ENCODE results near the gene HLA-DPB1.

Gene HLA-DPB1

DNA sequence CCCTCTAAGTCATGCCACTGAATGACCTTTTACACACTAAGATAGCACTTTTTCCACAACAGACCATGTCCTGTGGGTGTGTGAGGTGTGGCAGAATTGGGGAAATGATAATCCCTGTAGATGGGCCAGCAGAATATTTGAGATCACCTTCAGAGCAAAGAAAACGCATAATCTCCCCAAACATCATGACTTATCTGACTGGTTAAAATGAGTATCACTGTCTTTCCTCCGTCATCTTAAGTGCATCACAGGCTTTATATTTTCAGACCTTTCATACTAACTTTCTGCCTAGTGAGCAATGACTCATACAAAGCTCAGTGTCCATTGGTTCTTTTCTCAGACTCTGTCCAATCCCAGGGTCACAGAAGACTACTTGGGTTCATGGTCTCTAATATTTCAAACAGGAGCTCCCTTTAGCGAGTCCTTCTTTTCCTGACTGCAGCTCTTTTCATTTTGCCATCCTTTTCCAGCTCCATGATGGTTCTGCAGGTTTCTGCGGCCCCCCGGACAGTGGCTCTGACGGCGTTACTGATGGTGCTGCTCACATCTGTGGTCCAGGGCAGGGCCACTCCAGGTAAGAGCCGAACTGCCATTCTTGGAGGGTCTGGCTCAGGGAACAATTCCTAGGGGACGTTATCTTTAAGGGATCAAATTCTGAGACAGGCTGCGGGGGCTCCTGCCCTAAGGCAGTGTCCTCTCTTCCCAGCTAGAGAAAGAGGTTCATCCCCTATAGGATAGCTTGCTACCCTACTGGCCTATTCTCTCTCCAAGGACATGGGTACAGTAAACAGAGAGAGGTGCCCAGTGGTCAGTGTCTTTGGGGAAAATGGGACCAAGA is at the start of gene HLA-DPB1:
Gene HLA-DPB1, plus strand, starts transcription at position 423 of the 838 bp plus-strand sequence. Its CDS starts 52 bp downstream, at position 475.
- Histone ChIP-seq H3K9me3 (ENCODE audit: low read depth, low read length) (no peaks in the 10 kb centered on the region), H3K27ac (no peak within 1 kb of the TSS), H3K4me3 (no peak within 1 kb of the TSS), H3K36me3 (ENCODE audit: insufficient read depth, low read length) (no peaks in the 10 kb centered on the region), H3K9ac (ENCODE audit: insufficient read length) (no peak within 1 kb of the TSS)
- TF ChIP-seq POLR2AphosphoS5 (IDR thresholded peaks at IDR 0.05; ENCODE audit: borderline replicate concordance, low read depth, low read length) (no peak), EZH2 (IDR thresholded peaks at IDR 0.05) (no peak), FOXP2 (optimal IDR thresholded peaks at IDR 0.05; ENCODE audit: control extremely low read depth, extremely low read length, insufficient read depth) (no peak)
- DNase-seq (ENCODE audit: low read depth, low spot score): no peak

DNA sequence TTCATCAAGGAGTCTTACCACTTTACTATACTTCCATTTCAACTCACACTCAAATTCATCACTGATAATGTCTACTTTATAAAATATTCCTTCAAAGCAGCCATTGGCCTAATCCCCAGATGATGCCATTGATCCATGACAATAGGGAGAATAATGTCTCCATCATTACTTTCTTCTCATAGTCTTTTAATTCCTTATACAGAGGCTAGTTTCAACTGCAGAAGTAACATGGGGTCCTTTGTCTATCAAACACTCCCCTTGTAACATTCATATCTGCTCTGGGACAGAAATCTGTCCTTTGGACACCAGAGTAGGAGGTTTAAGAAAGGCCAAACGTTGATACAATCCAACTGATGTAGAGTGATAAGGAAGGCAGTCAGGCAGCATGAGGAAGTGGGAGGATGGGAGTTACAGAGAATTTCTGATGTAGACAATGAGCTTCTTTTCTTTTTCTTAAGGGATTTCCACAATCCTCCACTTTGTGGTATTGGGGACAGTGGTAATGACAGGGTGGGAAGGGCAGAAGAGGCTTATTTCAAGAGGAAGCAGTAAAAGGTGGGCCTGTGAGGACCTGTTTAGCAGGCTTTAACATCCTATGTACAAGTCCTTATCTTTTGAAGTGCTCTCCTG is 47.5 kb upstream of the HLA-DPB1 start:
- no peak overlapping the region for H3K27ac ChIP-seq
- TF ChIP-seq FOXP2 (optimal IDR thresholded peaks at IDR 0.05; ENCODE audit: control extremely low read depth, extremely low read length, insufficient read depth) (no peak), POLR2AphosphoS5 (IDR thresholded peaks at IDR 0.05; ENCODE audit: borderline replicate concordance, low read depth, low read length) (no peak)
- H3K4me3 ChIP-seq: no peak overlapping the region
- no peak for DNase-seq (ENCODE audit: low read depth, low spot score)
- 0 out of 2 replicates have a peak, but pooled peaks cover 3% of the 10 kb centered on the region for H3K9me3 ChIP-seq (ENCODE audit: low read depth, low read length)
- no peaks in the 10 kb centered on the region for H3K36me3 ChIP-seq (ENCODE audit: insufficient read depth, low read length)
- H3K9ac ChIP-seq (ENCODE audit: insufficient read length): no peak overlapping the region

DNA sequence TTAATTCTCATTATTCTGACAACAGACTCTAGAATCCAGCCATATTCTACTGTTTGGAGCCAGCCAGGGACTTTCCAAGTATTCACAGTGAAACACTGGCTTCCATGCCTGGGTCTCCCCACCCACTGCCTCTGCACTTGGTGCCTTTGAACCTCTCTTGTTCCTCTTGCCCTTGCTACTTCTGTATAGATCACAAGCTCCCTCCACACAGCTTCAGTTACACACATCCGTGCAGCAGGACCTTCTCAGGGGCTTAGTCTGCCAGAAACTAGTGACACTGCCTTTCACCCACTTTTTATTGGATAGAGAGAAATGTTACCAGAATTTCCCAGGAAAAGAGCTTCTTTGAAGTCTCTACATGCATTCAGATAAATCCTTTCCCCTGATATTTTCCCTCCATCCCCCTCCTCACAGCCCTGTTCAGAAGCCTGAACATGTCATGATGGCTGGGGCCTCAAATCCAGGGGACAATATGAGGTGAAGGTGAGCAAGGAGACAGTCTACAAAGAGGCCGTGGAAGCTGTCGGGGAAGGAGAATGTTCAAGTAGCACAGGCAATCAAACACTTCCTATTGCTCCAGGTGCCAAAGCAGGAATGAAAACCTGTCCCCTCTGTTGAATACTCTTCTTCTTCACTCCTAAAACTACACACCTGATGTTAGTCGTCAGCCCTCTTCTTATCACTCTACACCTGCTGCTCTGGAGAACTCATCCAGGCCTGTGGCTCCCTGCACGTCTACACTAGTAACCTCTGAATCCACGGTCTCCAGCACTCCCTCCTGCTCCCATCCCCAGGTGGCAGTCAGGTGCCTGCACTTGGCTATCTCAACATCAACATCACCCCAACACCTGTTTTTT is 46.2 kb upstream of the HLA-DPB1 start:
- H3K9ac ChIP-seq (ENCODE audit: insufficient read length): no peak overlapping the region
- no peaks in the 10 kb centered on the region for H3K36me3 ChIP-seq (ENCODE audit: insufficient read depth, low read length)
- H3K4me3 ChIP-seq: no peak overlapping the region
- H3K9me3 ChIP-seq (ENCODE audit: low read depth, low read length): 0 out of 2 replicates have a peak, but pooled peaks cover 3% of the 10 kb centered on the region
- no peak overlapping the region for H3K27ac ChIP-seq
- TF ChIP-seq POLR2AphosphoS5 (IDR thresholded peaks at IDR 0.05; ENCODE audit: borderline replicate concordance, low read depth, low read length): no peak
- no peak for TF ChIP-seq FOXP2 (optimal IDR thresholded peaks at IDR 0.05; ENCODE audit: control extremely low read depth, extremely low read length, insufficient read depth)
- no peak for DNase-seq (ENCODE audit: low read depth, low spot score)

DNA sequence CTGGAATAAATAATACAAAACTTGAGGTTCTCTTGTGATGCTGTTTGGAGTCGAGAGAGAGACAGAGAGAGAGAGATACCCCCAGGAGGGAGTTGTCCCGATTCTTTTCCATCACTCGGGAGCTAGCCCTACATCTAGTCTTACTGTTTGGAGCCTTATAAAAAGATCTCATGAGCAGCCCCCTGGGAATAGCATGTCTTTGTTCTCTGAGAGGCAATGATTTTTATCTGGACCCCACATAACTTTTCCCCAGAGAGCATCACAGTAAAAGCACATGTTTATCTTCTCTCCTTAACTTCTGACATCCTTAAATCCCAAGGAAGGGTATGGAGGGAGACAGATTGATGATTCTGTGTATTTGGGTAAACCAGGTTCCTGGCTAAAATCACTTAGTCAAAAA is 45.5 kb upstream of the HLA-DPB1 start:
- Histone ChIP-seq H3K27ac (no peak overlapping the region), H3K9me3 (ENCODE audit: low read depth, low read length) (0 out of 2 replicates have a peak, but pooled peaks cover 3% of the 10 kb centered on the region), H3K36me3 (ENCODE audit: insufficient read depth, low read length) (no peaks in the 10 kb centered on the region), H3K9ac (ENCODE audit: insufficient read length) (no peak overlapping the region), H3K4me3 (no peak overlapping the region)
- no peak for DNase-seq (ENCODE audit: low read depth, low spot score)
- no peak for TF ChIP-seq EZH2 (IDR thresholded peaks at IDR 0.05)

DNA sequence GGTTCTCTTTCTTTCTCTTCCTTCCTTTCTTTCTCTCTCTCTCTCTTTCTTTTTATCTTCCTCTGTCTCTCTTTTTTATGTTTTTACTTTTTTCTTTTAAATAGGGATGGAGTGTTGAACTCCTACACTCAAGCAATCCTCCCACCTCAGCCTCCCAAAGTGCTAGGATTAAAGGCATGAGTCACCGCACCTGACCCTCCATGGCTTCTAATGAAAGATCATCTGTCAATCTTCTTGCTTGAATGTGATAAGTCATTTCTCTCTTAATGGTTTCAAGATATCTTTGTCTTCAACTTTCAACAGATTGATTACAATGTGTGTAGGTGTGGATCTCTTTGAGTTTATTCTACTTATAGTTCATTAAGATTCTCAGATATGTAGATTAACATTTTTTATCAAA is 41.2 kb upstream of the HLA-DPB1 start:
- Histone ChIP-seq H3K27ac (no peak overlapping the region), H3K36me3 (ENCODE audit: insufficient read depth, low read length) (no peaks in the 10 kb centered on the region), H3K9me3 (ENCODE audit: low read depth, low read length) (no peaks in the 10 kb centered on the region), H3K9ac (ENCODE audit: insufficient read length) (no peak overlapping the region), H3K4me3 (no peak overlapping the region)
- DNase-seq (ENCODE audit: low read depth, low spot score): no peak
- TF ChIP-seq FOXP2 (optimal IDR thresholded peaks at IDR 0.05; ENCODE audit: control extremely low read depth, extremely low read length, insufficient read depth) (no peak), POLR2AphosphoS5 (IDR thresholded peaks at IDR 0.05; ENCODE audit: borderline replicate concordance, low read depth, low read length) (no peak), EZH2 (IDR thresholded peaks at IDR 0.05) (no peak)

DNA sequence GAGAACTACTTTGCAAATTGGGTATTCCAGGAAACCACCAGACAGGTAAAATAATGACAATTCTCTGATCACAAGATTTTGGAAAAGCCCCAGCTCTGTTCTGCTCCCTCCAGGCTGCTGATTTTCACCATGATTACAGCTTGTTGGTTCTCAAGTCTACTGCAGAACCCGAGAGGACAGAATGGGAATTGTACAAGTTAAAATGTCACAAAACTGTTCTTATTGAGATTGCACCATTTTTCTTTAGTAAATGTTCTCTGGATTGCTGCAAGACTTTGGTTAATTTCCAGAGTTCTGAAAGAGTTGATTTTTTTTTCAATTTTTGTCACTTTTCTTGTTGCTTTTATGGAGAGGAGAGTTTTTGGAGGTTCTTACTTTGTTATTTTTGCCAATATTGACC is 39.3 kb upstream of the HLA-DPB1 start:
- Histone ChIP-seq H3K4me3 (no peak overlapping the region), H3K36me3 (ENCODE audit: insufficient read depth, low read length) (no peaks in the 10 kb centered on the region), H3K9ac (ENCODE audit: insufficient read length) (no peak overlapping the region), H3K27ac (no peak overlapping the region), H3K9me3 (ENCODE audit: low read depth, low read length) (no peaks in the 10 kb centered on the region)
- DNase-seq (ENCODE audit: low read depth, low spot score): no peak
- TF ChIP-seq EZH2 (IDR thresholded peaks at IDR 0.05): no peak

DNA sequence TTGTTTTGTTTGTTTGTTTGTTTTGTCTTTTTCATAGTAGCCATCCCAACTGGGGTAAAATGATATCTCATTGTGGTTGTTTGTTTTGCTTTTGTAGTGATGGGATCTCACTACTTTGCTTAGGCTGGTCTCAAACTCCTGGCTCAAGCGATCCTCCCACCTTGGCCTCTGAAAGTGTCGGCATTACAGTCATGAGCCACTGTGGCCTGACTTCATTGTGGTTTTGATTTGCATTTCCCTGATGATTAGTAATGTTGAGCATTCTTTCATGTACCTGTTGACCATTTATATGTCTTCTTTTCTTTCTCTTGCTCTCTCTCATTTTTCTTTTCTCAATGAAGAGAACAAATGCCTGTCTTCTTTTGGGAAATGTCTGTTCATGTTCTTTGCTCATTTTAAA is 35.6 kb upstream of the HLA-DPB1 start:
- TF ChIP-seq POLR2AphosphoS5 (IDR thresholded peaks at IDR 0.05; ENCODE audit: borderline replicate concordance, low read depth, low read length): no peak
- TF ChIP-seq EZH2 (IDR thresholded peaks at IDR 0.05): no peak
- no peak for TF ChIP-seq FOXP2 (optimal IDR thresholded peaks at IDR 0.05; ENCODE audit: control extremely low read depth, extremely low read length, insufficient read depth)
- Histone ChIP-seq H3K9ac (ENCODE audit: insufficient read length) (no peak overlapping the region), H3K4me3 (no peak overlapping the region), H3K27ac (no peak overlapping the region), H3K36me3 (ENCODE audit: insufficient read depth, low read length) (no peaks in the 10 kb centered on the region), H3K9me3 (ENCODE audit: low read depth, low read length) (no peaks in the 10 kb centered on the region)
- DNase-seq (ENCODE audit: low read depth, low spot score): no peak

DNA sequence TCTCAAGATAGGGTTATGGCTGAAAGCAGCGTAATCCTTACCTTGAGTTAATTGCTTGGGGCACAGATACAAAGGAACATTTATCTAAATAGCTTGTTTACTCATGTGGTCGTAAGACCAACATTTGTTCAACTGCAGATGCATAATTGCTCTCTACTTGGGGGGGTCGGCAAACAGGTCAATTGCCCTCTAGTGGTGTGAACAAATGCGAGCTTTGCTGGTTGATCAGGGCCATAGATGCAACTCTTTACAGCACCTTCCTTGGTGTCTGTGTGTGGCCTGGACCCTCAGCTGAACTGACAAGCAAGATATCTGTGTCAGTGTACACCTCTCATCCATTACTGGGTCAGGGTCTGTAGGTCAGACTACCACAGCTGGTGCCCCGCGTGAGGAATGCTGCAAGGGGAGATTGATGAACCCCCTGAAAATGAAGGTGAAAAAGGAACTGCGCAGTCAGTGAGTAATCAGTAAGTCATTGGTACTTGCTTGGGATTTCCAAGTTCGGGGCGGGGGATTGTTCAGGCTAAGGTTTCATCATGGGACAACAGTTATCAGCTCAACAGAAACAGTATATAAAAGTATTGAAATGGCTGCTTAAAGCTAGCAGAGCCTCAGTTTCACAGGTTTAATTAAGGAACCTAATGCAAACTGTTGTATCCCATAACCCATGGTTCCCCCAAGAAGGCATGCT is 26.3 kb upstream of the HLA-DPB1 start:
- Histone ChIP-seq H3K36me3 (ENCODE audit: insufficient read depth, low read length) (no peaks in the 10 kb centered on the region), H3K9ac (ENCODE audit: insufficient read length) (no peak overlapping the region), H3K9me3 (ENCODE audit: low read depth, low read length) (no peaks in the 10 kb centered on the region), H3K27ac (no peak overlapping the region), H3K4me3 (no peak overlapping the region)
- DNase-seq (ENCODE audit: low read depth, low spot score): no peak
- TF ChIP-seq POLR2AphosphoS5 (IDR thresholded peaks at IDR 0.05; ENCODE audit: borderline replicate concordance, low read depth, low read length): no peak
- no peak for TF ChIP-seq FOXP2 (optimal IDR thresholded peaks at IDR 0.05; ENCODE audit: control extremely low read depth, extremely low read length, insufficient read depth)
- no peak for TF ChIP-seq EZH2 (IDR thresholded peaks at IDR 0.05)

Data from SK-N-MC (cell line).